ENCODE data around the gene SLC35B2. TPM values are rescaled to one million over a fixed set of nuclear protein-coding genes. Genes with fewer than 3 reads are reported as not detected.

The SLC35B2 gene
- total RNA-seq, 1 donor from 2014 or later = 52.9 TPM

DNA sequence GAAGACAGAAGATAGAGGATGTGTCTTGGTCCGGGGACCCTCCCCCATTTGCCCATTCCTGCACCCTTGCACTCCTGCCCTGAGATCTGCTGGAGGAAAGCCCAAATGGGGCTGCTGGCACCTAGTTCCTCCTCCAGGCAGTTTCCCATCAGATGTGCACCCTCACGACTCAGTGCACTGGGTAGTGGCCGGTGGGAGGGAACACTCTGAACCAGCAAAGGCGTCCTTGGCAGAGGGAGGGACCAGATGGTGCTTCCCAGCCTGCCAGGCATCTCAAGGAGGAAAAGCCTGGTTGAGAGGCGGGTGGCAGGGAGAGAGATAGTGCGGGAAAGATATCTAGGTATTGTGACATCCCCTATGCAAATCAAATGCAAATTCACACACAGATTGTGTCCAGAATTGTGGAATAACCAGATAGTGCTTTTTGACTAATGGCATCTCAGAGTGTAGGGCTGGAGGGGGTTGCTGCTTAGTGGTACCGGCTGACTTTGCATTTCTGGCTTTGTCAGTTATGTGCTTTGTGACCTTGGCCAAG is 32.5 kb upstream of the SLC35B2 start:
- H3K27me3 ChIP-seq (ENCODE audit: control insufficient read depth, insufficient read depth, low read length) = peaks cover 1% of the 10 kb centered on the region
- TF ChIP-seq CTCF (IDR thresholded peaks at IDR 0.05; ENCODE audit: insufficient read depth, low read length, severe bottlenecking) = no peak
- H3K4me3 ChIP-seq (ENCODE audit: low read depth, low read length) = no peak overlapping the region
- FAIRE-seq (no peak), DNase-seq (ENCODE audit: low read depth) (no peak)
- H3K36me3 ChIP-seq (ENCODE audit: control insufficient read depth, insufficient read depth, low read length) = no peaks in the 10 kb centered on the region

GRCh38 chr6:44286747-44287146 is 29.4 kb upstream of the SLC35B2 start:
- no peak for DNase-seq (ENCODE audit: low read depth)
- Histone ChIP-seq H3K27me3 (ENCODE audit: control insufficient read depth, insufficient read depth, low read length) (peaks cover 1% of the 10 kb centered on the region), H3K36me3 (ENCODE audit: control insufficient read depth, insufficient read depth, low read length) (no peaks in the 10 kb centered on the region), H3K4me3 (ENCODE audit: low read depth, low read length) (no peak overlapping the region)
- no peak for FAIRE-seq
- TF ChIP-seq CTCF (IDR thresholded peaks at IDR 0.05; ENCODE audit: insufficient read depth, low read length, severe bottlenecking) = no peak

DNA sequence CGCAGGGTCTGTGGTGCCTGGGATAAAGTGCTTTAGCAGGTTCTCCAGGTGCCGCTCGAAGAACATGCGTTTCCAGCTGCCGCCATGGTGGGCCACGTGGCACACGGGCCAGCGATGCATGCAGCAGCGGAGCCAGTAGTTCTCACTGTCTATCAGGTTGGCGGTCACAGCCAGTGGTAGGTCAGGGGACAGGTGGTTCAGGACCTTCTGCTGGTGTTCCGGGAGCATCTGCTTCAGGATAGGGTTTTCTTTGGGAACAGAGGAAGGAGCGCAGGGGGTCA is 28.9 kb upstream of the SLC35B2 start:
- H3K36me3 ChIP-seq (ENCODE audit: control insufficient read depth, insufficient read depth, low read length) = no peaks in the 10 kb centered on the region
- no peak for TF ChIP-seq CTCF (IDR thresholded peaks at IDR 0.05; ENCODE audit: insufficient read depth, low read length, severe bottlenecking)
- no peak overlapping the region for H3K4me3 ChIP-seq (ENCODE audit: low read depth, low read length)
- FAIRE-seq (no peak), DNase-seq (ENCODE audit: low read depth) (no peak)
- H3K27me3 ChIP-seq (ENCODE audit: control insufficient read depth, insufficient read depth, low read length) = peaks cover 1% of the 10 kb centered on the region

- no peak for FAIRE-seq
- H3K27me3 ChIP-seq (ENCODE audit: control insufficient read depth, insufficient read depth, low read length) = peaks cover 1% of the 10 kb centered on the region
- no peak for TF ChIP-seq CTCF (IDR thresholded peaks at IDR 0.05; ENCODE audit: insufficient read depth, low read length, severe bottlenecking)
- H3K36me3 ChIP-seq (ENCODE audit: control insufficient read depth, insufficient read depth, low read length) = no peaks in the 10 kb centered on the region
- no peak for DNase-seq (ENCODE audit: low read depth)
- no peak overlapping the region for H3K4me3 ChIP-seq (ENCODE audit: low read depth, low read length)
Measured at GRCh38 chr6:44285552-44286284, 28.4 kb upstream of the SLC35B2 start.

GRCh38 chr6:44284867-44285266 is 27.5 kb upstream of the SLC35B2 start:
- H3K27me3 ChIP-seq (ENCODE audit: control insufficient read depth, insufficient read depth, low read length) = peaks cover 1% of the 10 kb centered on the region
- no peak overlapping the region for H3K4me3 ChIP-seq (ENCODE audit: low read depth, low read length)
- no peak for DNase-seq (ENCODE audit: low read depth)
- no peak for FAIRE-seq
- H3K36me3 ChIP-seq (ENCODE audit: control insufficient read depth, insufficient read depth, low read length) = no peaks in the 10 kb centered on the region
- no peak for TF ChIP-seq CTCF (IDR thresholded peaks at IDR 0.05; ENCODE audit: insufficient read depth, low read length, severe bottlenecking)

DNA sequence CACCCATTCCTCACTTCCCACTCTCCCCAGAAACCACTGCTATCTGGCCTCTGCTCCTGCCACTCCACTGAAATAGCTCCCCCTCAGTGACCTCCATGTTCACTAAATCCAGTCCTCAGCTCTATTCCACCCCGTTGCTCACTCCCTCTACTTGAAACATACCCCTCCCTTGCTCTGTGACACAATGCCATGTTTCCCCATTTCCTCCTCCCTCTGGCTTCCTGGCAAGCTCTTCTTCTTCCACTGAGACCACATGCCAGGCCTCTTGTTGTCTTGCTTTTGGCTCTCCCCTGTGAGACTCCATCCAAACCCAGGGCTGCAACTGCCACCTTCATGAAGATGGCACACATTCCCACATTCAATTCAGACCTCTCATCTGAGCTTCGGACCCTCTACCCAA is 26.8 kb upstream of the SLC35B2 start:
- DNase-seq (ENCODE audit: low read depth) = no peak
- H3K27me3 ChIP-seq (ENCODE audit: control insufficient read depth, insufficient read depth, low read length) = peaks cover 1% of the 10 kb centered on the region
- no peak for TF ChIP-seq CTCF (IDR thresholded peaks at IDR 0.05; ENCODE audit: insufficient read depth, low read length, severe bottlenecking)
- FAIRE-seq = no peak
- no peak overlapping the region for H3K4me3 ChIP-seq (ENCODE audit: low read depth, low read length)
- H3K36me3 ChIP-seq (ENCODE audit: control insufficient read depth, insufficient read depth, low read length) = no peaks in the 10 kb centered on the region

Measured in bronchial epithelial cell (primary cell).